Natural killer cell (primary cell): Measurements from ENCODE around the gene CCDC38. TPM values are rescaled to one million over a fixed set of nuclear protein-coding genes. Genes with fewer than 3 reads are reported as not detected.

Experiments used
- ATAC-seq, 3 donors: fragments of 150-1000 bp in 2 of 3; fragments of 200-7000 bp in 1 of 3; cut with Tn5 transposase; 1 replicate in 1 of 3; 2 replicates in 2 of 3; pipeline ENCODE4 v1.10.0; 2021; ENCODE audit warnings: mild to moderate bottlenecking in 2 of 3, moderate library complexity in 2 of 3
- DNase-seq, 2 donors: peaks; one replicate each; pipeline versions ENCODE4 v3.0.0 to v3.0.0-alpha.2; 2013 to 2021; ENCODE audit warnings: mixed read lengths in 1 of 2
- H3K27ac ChIP-seq: one replicate; pipeline ENCODE4 v1.5.1; 2013; ENCODE audit warnings: mild to moderate bottlenecking, low read length
- H3K27me3 ChIP-seq: one replicate; pipeline ENCODE4 v1.6.1; 2013; ENCODE audit warnings: low read length; ENCODE audit not compliant: control insufficient read depth, insufficient read depth
- H3K36me3 ChIP-seq: one replicate; pipeline ENCODE4 v1.6.1; 2013; ENCODE audit warnings: low read length; ENCODE audit not compliant: control insufficient read depth, insufficient read depth
- H3K4me1 ChIP-seq: one replicate; pipeline ENCODE4 v1.6.1; 2013; ENCODE audit warnings: low read length; ENCODE audit not compliant: control insufficient read depth, insufficient read depth
- H3K4me3 ChIP-seq: one replicate; pipeline ENCODE4 v1.5.1; 2013; ENCODE audit warnings: low read length
- H3K9me3 ChIP-seq: one replicate; pipeline ENCODE4 v1.6.1; 2013; ENCODE audit warnings: low read length; ENCODE audit not compliant: control insufficient read depth, insufficient read depth
- H3K27ac Mint-ChIP-seq, 2 donors: one replicate each; pipeline ENCODE4 v1.8.0; 2022; ENCODE audit warnings: mild to moderate bottlenecking in 2 of 2, mixed read lengths in 2 of 2, moderate library complexity in 1 of 2
- H3K27me3 Mint-ChIP-seq, 2 donors: one replicate each; pipeline ENCODE4 v1.8.0; 2022; ENCODE audit warnings: low read depth in 2 of 2, mixed read lengths in 2 of 2
- H3K36me3 Mint-ChIP-seq: one replicate; pipeline ENCODE4 v1.8.0; 2022; ENCODE audit warnings: mixed read lengths
- H3K4me1 Mint-ChIP-seq, 2 donors: one replicate each; pipeline ENCODE4 v1.8.0; 2022; ENCODE audit warnings: mixed read lengths in 2 of 2
- H3K4me3 Mint-ChIP-seq: one replicate; pipeline ENCODE4 v1.8.0; 2022; ENCODE audit warnings: mild to moderate bottlenecking, moderate library complexity, mixed read lengths
- H3K9me3 Mint-ChIP-seq, 2 donors: one replicate each; pipeline ENCODE4 v1.8.0; 2022; ENCODE audit warnings: mixed read lengths in 2 of 2
- CTCF ChIP-seq: fragments of 200-600 bp; IDR thresholded peaks from one replicate; pipeline ENCODE4 v1.8.0; 2022; ENCODE audit warnings: antibody characterized with exemption
- WGBS: methylation state at CpG from one replicate; pipeline ENCODE4 v1.1.7; 2013; ENCODE audit warnings: missing lambda C conversion rate; ENCODE audit not compliant: insufficient coverage; 5-methylcytosine and 5-hydroxymethylcytosine counted together
- intact Hi-C: fragments of 100-400 bp; cut with micrococcal nuclease; formaldehyde crosslinking; loops from one replicate; pipeline ENCODE4 v1.14.2; 2022
- total RNA-seq, 4 donors: library from RNA; stranded (reverse); fragments of 120-200 nt in 1 of 4; gene quantifications; one replicate each; pipeline versions ENCODE4 v1.2.3 to v1.2.4, GENCODE V29; 2013 to 2022

The CCDC38 gene
- 1 to 10 TPM in 1 of 3 donors, under 1 TPM in 2; 0.35 to 1.2 (median 0.63) TPM for total RNA-seq
- total RNA-seq (2013) = 0.11 TPM

GRCh38 chr12:95942524-95943329 lies at the start of gene CCDC38:
Gene CCDC38, minus strand, starts transcription at chr12:95942614. Its CDS starts 6,105 bp downstream, at chr12:95936509.
- H3K36me3 Mint-ChIP-seq = no peaks in the 10 kb centered on the region
- under 1% methylated on average over 51 of the region's 51 CpGs for WGBS

DNA sequence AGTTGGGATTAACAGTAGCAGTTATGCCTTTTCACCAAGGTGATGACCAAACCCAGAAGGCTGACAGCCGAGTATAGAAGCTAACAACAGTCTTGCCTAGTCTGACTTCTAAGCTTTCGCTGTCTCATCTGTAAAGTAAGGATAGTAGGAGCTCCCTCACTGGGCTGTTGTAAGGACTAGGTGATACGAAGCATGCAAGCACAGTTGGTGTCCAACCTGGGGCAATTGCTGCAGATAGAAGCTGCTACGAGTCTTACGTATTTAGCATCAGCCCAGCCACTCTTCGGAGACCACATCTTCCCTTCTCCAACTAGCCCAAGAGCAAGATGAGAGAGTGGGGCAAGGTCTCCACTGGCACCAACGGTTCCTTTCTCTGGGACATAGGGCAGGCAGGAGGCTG lies 47.7 kb upstream of the CCDC38 start:
- Mint-ChIP-seq H3K27me3 (peaks cover 0 to 2% of the 10 kb centered on the region in 2 donors), H3K36me3 (no peaks in the 10 kb centered on the region), H3K4me3 (no peak overlapping the region), H3K9me3 (no peaks in the 10 kb centered on the region), H3K27ac (no peak overlapping the region), H3K4me1 (no peaks in the 10 kb centered on the region)
- no peaks in the 10 kb centered on the region for H3K36me3 ChIP-seq
- DNase-seq = no peak
- no peak overlapping the region for H3K4me3 ChIP-seq
- no peak for ATAC-seq
- no peaks in the 10 kb centered on the region for H3K9me3 ChIP-seq
- no peak overlapping the region for H3K27ac ChIP-seq
- no peaks in the 10 kb centered on the region for H3K27me3 ChIP-seq
- WGBS = 91% methylated on average over 7 of the region's 7 CpGs
- H3K4me1 ChIP-seq = no peaks in the 10 kb centered on the region
- TF ChIP-seq CTCF = no peak
- intact Hi-C loops = no loop called here

More at GRCh38 chr12:95942524-95943329, at the start of gene CCDC38:
- peak within 1 kb of the TSS; percentile 84 for H3K4me3 ChIP-seq
- H3K9me3 ChIP-seq = no peaks in the 10 kb centered on the region
- Mint-ChIP-seq H3K4me3 (peak within 1 kb of the TSS; percentile 96), H3K27ac (peak within 1 kb of the TSS; percentile 69 to 93), H3K4me1 (peaks cover 6 to 7% of the 10 kb centered on the region in 2 donors), H3K9me3 (no peaks in the 10 kb centered on the region), H3K27me3 (peaks cover 0 to 12% of the 10 kb centered on the region in 2 donors)
- no peaks in the 10 kb centered on the region for H3K27me3 ChIP-seq
- H3K36me3 ChIP-seq = no peaks in the 10 kb centered on the region
- intact Hi-C loops = loop anchor here (2.0 kb wide), 1 partner anchor 84 kb away; the partner anchor contains the start of gene SNRPF
- ATAC-seq (peak; percentile 93 to 97 (median 95)), DNase-seq (peak; percentile 66 to 90)
- peak; percentile 24 for TF ChIP-seq CTCF
- peaks cover 13% of the 10 kb centered on the region for H3K4me1 ChIP-seq
- peak within 1 kb of the TSS; percentile 65 for H3K27ac ChIP-seq

DNA sequence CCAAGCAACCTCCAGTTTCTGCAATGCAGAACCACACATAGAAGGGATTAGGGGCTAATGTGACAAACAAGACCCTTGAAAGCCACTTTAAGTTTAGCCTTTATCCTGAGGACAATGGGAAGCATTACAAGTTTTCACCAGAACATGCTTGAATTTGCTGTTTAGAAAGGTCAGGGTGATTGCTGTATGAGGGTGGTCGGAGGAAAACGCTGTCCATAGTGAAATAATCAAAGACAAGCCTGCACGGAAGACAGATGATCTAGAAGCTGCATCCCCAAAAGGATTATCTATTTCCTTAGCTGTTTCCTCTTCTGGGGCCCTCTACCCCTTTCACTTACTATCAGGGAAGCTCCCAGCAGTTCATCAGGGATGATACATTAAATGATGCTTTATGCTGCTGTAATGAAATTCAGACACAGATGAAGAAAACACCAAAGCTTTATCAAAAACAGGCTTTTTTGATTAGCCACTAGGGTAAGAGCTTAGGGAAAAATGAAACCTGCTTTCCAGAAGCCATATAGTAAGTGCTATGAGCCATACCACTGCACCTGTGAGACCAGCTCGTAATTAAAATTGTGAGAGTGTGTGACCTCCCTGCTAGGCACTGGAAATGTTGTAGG lies 47.2 kb upstream of the CCDC38 start:
- 36% methylated on average over 4 of the region's 4 CpGs for WGBS
- intact Hi-C loops = no loop called here
- H3K36me3 Mint-ChIP-seq = no peaks in the 10 kb centered on the region

More for the DNA sequence above, 47.2 kb upstream of the CCDC38 start:
- Histone ChIP-seq H3K27ac (no peak overlapping the region), H3K4me3 (no peak overlapping the region), H3K4me1 (no peaks in the 10 kb centered on the region), H3K27me3 (no peaks in the 10 kb centered on the region), H3K36me3 (no peaks in the 10 kb centered on the region), H3K9me3 (no peaks in the 10 kb centered on the region)
- no peak overlapping the region for H3K4me3 Mint-ChIP-seq
- no peaks in the 10 kb centered on the region for H3K9me3 Mint-ChIP-seq
- no peak for TF ChIP-seq CTCF
- DNase-seq (no peak), ATAC-seq (no peak)
- no peaks in the 10 kb centered on the region for H3K4me1 Mint-ChIP-seq
- no peak overlapping the region for H3K27ac Mint-ChIP-seq
- H3K27me3 Mint-ChIP-seq = peaks cover 0 to 2% of the 10 kb centered on the region in 2 donors
